Osteoblast (primary cell): ENCODE results near the gene IL5. TPM values are rescaled to one million over a fixed set of nuclear protein-coding genes. Genes with fewer than 3 reads are reported as not detected.
A peak's percentile ranks its signal among the peaks of the same experiment; 100 is the strongest.
"Not testable (repeated sequence)": the region's sequence is repeated elsewhere in the genome, so short reads cannot be mapped to it uniquely, and the experiment has no call there.

Experiments used
- DNase-seq: peaks from one replicate; pipeline ENCODE4 v3.0.0; 2011; ENCODE audit warnings: low spot score, mixed read lengths; ENCODE audit not compliant: insufficient read length; ENCODE audit errors: missing footprints
- H2AFZ ChIP-seq: 2 replicates; pipeline ENCODE4 v1.6.0; 2011; ENCODE audit warnings: mild to moderate bottlenecking, low read length
- H3K27ac ChIP-seq: 2 replicates; pipeline ENCODE4 v1.5.1; 2011; ENCODE audit warnings: mild to moderate bottlenecking, low read depth, low read length, moderate library complexity
- H3K27me3 ChIP-seq: 2 replicates; pipeline ENCODE4 v1.6.0; 2012; ENCODE audit warnings: mild to moderate bottlenecking, control low read depth, inconsistent platforms, low read length, moderate library complexity; ENCODE audit not compliant: insufficient read depth
- H3K36me3 ChIP-seq: 2 replicates; pipeline ENCODE4 v1.5.1; 2011; ENCODE audit warnings: mild to moderate bottlenecking, low read length, control low read depth, moderate library complexity; ENCODE audit not compliant: insufficient read depth
- H3K4me1 ChIP-seq: 2 replicates; pipeline ENCODE4 v1.5.1; 2011; ENCODE audit warnings: mild to moderate bottlenecking, low read length, control low read depth, moderate library complexity; ENCODE audit not compliant: insufficient read depth
- H3K4me2 ChIP-seq: 2 replicates; pipeline ENCODE4 v1.6.0; 2011; ENCODE audit warnings: mild to moderate bottlenecking, low read length; ENCODE audit not compliant: insufficient read depth
- H3K4me3 ChIP-seq: fragments of 200-600 bp; sonication (generic); 3 replicates; pipeline ENCODE4 v1.5.1; 2012; ENCODE audit warnings: mild to moderate bottlenecking, low read length, inconsistent platforms; ENCODE audit not compliant: insufficient read depth
- H3K79me2 ChIP-seq: 2 replicates; pipeline ENCODE4 v1.6.0; 2012; ENCODE audit warnings: mild to moderate bottlenecking, low read length, control low read depth, inconsistent platforms; ENCODE audit not compliant: insufficient read depth
- H3K9me3 ChIP-seq: 2 replicates; pipeline ENCODE4 v1.5.1; 2011; ENCODE audit warnings: low read depth, low read length, control low read depth
- H4K20me1 ChIP-seq: 2 replicates; pipeline ENCODE4 v1.6.0; 2012; ENCODE audit warnings: mild to moderate bottlenecking, low read length, control low read depth; ENCODE audit not compliant: insufficient read depth
- total RNA-seq: library from RNA; depleted of rRNA; stranded (reverse); fragments of >200 nt; gene quantifications from 2 replicates; pipeline ENCODE4 v1.2.3, GENCODE V29; 2012
- TF ChIP-seq, protein P1 (sequence below): IDR thresholded peaks from 2 replicates; pipeline ENCODE4 v1.5.1; 2011; ENCODE audit warnings: mild to moderate bottlenecking, low read depth, low read length, moderate library complexity; ENCODE audit errors: extremely low read depth

The IL5 gene
- total RNA-seq, 1 donor = not detected

DNA sequence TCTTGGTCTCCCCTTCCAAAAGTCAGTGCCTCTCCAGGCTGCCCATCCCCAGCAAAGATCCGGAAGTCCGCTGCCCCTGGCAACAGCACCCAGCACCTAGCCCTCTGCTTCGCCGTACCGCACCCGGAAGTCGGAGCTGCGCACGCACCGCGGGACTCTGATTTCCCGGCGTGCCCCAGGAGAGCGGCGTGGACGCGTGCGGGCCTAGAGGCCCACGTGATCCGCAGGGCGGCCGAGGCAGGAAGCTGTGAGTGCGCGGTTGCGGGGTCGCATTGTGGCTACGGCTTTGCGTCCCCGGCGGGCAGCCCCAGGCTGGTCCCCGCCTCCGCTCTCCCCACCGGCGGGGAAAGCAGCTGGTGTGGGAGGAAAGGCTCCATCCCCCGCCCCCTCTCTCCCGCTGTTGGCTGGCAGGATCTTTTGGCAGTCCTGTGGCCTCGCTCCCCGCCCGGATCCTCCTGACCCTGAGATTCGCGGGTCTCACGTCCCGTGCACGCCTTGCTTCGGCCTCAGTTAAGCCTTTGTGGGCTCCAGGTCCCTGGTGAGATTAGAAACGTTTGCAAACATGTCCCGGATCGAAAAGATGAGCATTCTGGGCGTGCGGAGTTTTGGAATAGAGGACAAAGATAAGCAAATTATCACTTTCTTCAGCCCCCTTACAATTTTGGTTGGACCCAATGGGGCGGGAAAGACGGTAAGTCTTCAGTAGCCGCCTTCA, 13.6 kb upstream of the IL5 start, which contains the start of gene RAD50:
TSS of gene RAD50 (plus strand) at position 215 of the 715 bp plus-strand sequence. CDS start at position 563, 348 bp downstream.
- Histone ChIP-seq H4K20me1 (peaks cover 2% of the 10 kb centered on the region), H3K27me3 (no peaks in the 10 kb centered on the region), H3K4me1 (peaks cover 11% of the 10 kb centered on the region), H3K79me2 (peaks cover 41% of the 10 kb centered on the region), H2AFZ (peak within 1 kb of the TSS; percentile 96), H3K4me3 (peak within 1 kb of the TSS; percentile 92), H3K27ac (peak within 1 kb of the TSS; percentile 88), H3K36me3 (peaks cover 14% of the 10 kb centered on the region), H3K4me2 (peak within 1 kb of the TSS; percentile 98), H3K9me3 (no peaks in the 10 kb centered on the region)
- peak; percentile 97 for DNase-seq
- TF ChIP-seq, protein P1, sequence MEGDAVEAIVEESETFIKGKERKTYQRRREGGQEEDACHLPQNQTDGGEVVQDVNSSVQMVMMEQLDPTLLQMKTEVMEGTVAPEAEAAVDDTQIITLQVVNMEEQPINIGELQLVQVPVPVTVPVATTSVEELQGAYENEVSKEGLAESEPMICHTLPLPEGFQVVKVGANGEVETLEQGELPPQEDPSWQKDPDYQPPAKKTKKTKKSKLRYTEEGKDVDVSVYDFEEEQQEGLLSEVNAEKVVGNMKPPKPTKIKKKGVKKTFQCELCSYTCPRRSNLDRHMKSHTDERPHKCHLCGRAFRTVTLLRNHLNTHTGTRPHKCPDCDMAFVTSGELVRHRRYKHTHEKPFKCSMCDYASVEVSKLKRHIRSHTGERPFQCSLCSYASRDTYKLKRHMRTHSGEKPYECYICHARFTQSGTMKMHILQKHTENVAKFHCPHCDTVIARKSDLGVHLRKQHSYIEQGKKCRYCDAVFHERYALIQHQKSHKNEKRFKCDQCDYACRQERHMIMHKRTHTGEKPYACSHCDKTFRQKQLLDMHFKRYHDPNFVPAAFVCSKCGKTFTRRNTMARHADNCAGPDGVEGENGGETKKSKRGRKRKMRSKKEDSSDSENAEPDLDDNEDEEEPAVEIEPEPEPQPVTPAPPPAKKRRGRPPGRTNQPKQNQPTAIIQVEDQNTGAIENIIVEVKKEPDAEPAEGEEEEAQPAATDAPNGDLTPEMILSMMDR = no peak

DNA sequence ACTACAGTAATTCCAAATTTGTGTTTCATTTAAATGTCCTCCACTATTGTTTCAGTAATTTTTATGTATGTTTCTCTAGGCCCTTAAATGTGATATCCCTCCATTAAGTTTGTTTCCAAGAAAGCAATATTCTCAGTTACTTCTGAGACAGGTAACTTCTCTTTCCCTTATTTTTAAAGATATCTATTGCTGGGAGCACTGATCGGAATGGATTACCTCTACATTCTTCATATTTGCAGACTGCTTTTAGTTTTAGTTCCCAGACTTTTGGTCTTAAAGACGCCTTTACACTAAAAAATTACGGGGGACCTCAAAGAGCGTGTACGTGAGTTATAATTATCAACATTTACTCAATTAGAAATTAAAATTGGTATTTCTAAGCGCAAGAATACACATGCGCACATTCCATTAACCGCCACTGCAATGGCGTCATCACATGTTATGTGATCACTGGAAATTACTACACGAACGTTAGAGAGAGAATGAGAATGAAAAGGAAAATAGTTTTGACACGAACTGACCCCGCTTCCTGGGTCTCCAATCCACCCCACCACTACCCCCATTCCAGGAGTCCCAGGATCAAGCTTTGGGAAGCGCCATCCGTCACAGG, 12.9 kb upstream of the IL5 start:
- H3K4me3 ChIP-seq = peak overlapping the region; percentile 92
- peak overlapping the region; percentile 96 for H2AFZ ChIP-seq
- no peaks in the 10 kb centered on the region for H3K27me3 ChIP-seq
- no peaks in the 10 kb centered on the region for H4K20me1 ChIP-seq
- H3K4me2 ChIP-seq = peak overlapping the region; percentile 98
- H3K4me1 ChIP-seq = peaks cover 11% of the 10 kb centered on the region
- no peaks in the 10 kb centered on the region for H3K9me3 ChIP-seq
- H3K79me2 ChIP-seq = peaks cover 34% of the 10 kb centered on the region
- peaks cover 14% of the 10 kb centered on the region for H3K36me3 ChIP-seq
- TF ChIP-seq, protein P1 = no peak
- peak overlapping the region; percentile 88 for H3K27ac ChIP-seq
- no peak for DNase-seq

DNA sequence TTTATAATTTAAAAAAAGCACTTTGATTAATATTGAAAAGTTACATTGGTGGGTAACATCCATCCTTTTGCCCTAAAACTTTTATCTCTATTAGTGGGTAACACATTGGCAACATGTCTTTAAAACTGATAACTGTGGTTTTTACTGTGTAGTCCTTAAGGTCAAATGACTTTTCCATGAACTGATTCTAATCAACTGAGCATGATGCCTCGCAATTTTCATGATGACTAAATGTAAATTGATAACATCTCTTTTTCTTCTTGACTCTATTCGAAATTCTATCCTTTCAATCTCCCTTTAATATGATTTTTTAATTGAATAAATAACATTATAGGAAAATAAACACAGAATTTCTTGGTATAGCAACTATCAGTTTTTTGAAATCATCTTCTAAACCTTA, 6.3 kb upstream of the IL5 start:
- no peak overlapping the region for H3K27ac ChIP-seq
- H4K20me1 ChIP-seq = no peaks in the 10 kb centered on the region
- no peaks in the 10 kb centered on the region for H3K36me3 ChIP-seq
- H3K4me3 ChIP-seq = no peak overlapping the region
- TF ChIP-seq, protein P1 = no peak
- no peak for DNase-seq
- no peak overlapping the region for H2AFZ ChIP-seq
- no peaks in the 10 kb centered on the region for H3K9me3 ChIP-seq
- peaks cover 6% of the 10 kb centered on the region for H3K27me3 ChIP-seq
- no peaks in the 10 kb centered on the region for H3K4me1 ChIP-seq
- H3K79me2 ChIP-seq = no peaks in the 10 kb centered on the region
- H3K4me2 ChIP-seq = no peak overlapping the region

DNA sequence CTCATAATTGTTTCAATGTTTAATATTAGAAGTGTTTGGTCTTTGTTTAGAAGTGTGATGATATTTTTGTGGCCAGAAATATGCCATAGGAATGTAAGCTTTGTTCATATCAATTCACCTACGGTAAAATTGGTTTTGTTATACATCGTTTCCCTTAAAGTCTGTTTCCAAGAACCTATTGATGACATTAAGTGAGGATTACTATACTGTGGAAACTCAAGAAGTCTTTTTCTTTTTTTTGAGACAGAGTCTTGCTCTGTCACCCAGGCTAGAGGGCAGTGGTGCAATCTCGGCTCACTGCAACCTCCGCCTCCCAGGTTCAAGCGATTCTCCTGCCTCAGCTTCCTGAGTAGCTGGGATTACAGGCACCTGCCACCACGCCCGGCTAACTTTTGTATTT, 5.5 kb upstream of the IL5 start:
- not testable (repeated sequence) for H3K9me3 ChIP-seq, H3K79me2 ChIP-seq, H3K27ac ChIP-seq, H3K4me1 ChIP-seq, DNase-seq, H3K4me2 ChIP-seq, H2AFZ ChIP-seq, H3K4me3 ChIP-seq, H4K20me1 ChIP-seq, H3K36me3 ChIP-seq
- peaks cover 13% of the 10 kb centered on the region for H3K27me3 ChIP-seq
